ENCODE data around the gene MGAT4A. TPM values are rescaled to one million over a fixed set of nuclear protein-coding genes. Genes with fewer than 3 reads are reported as not detected.

The MGAT4A gene
- total RNA-seq, 2 donors from 2014 or later: 44.0 to 80.8 TPM

DNA sequence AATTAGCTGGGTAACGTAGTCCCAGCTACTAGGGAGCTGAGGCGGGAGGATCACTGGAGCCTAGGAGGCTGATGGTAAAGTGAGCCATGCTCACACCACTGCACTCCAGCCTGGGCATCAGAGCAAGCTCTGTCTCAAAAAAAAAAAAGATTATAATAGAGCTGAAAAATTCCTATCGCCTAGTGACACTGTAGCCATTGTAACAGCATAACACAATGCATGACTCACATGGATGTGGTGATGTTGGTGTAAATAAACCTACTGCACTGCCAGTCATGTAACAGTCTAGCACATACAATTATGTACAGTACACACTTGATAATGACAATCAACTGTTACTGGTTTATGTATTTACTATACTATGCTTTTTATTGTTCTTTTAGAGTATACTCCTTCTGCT is 39.6 kb downstream of the MGAT4A start:
- Histone ChIP-seq H3K4me3 (no peak overlapping the region), H3K4me1 (ENCODE audit: control insufficient read depth in 1 of 2, low read depth in 2 of 2) (peaks cover 9 to 19% of the 10 kb centered on the region in 2 donors), H3K27ac (no peak overlapping the region), H3K36me3 (no peaks in the 10 kb centered on the region), H3K9me3 (no peaks in the 10 kb centered on the region), H3K27me3 (replicated peaks; ENCODE audit: insufficient read depth) (no peaks in the 10 kb centered on the region)
- TF ChIP-seq, protein P1, sequence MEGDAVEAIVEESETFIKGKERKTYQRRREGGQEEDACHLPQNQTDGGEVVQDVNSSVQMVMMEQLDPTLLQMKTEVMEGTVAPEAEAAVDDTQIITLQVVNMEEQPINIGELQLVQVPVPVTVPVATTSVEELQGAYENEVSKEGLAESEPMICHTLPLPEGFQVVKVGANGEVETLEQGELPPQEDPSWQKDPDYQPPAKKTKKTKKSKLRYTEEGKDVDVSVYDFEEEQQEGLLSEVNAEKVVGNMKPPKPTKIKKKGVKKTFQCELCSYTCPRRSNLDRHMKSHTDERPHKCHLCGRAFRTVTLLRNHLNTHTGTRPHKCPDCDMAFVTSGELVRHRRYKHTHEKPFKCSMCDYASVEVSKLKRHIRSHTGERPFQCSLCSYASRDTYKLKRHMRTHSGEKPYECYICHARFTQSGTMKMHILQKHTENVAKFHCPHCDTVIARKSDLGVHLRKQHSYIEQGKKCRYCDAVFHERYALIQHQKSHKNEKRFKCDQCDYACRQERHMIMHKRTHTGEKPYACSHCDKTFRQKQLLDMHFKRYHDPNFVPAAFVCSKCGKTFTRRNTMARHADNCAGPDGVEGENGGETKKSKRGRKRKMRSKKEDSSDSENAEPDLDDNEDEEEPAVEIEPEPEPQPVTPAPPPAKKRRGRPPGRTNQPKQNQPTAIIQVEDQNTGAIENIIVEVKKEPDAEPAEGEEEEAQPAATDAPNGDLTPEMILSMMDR (IDR thresholded peaks at IDR 0.05): no peak
- no peak for ATAC-seq (ENCODE audit: insufficient number of reproducible peaks, low FRiP score, low read depth)
- no peak for DNase-seq (ENCODE audit: low spot score)

DNA sequence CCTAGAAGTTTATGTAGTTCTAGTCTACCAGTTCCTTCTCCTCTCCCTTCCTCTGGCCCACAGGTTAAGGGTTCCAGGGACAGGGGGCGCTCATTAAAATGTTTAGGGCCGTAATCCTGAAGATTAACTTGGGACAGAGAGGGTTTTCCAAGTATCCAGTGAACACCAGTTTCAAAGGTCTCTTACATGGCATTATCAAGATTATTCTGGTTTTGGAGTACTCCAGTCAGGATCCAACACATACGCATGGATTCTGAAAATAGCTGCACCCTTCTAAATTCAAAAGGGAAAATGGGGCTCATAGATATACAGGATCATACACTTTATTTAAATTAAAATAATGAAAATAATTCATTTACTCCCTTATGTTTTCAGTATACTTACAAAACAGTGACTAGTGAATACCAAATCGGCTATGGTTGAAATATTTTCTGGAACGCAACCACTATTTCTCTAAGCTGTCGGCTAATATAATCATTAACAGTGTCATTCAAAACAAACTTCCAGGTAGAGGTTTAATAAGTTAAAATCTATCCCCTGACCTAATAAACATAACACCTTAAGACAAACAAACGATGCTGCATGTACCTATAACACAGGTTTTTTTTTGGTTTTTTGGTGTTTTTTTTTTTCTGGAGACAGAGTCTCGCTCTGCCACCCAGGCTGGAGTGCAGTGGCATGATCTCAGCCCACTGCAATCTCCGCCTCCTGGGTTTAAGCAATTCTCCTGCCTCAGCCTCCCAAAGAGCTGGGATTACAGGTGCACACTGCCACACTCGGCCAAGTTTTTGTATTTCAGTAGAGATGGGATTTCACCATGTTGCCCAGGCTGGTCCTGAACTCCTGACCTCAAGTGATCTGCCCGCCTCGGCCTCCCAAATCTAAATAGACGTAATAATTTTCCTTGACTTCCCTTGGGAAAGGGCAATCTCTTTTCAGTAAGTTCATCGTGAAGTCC is 44.7 kb downstream of the MGAT4A start:
- Histone ChIP-seq H3K4me1 (ENCODE audit: control insufficient read depth in 1 of 2, low read depth in 2 of 2) (peaks cover 5 to 7% of the 10 kb centered on the region in 2 donors), H3K27ac (no peak overlapping the region), H3K36me3 (no peaks in the 10 kb centered on the region), H3K27me3 (replicated peaks; ENCODE audit: insufficient read depth) (no peaks in the 10 kb centered on the region), H3K4me3 (no peak overlapping the region), H3K9me3 (no peaks in the 10 kb centered on the region)
- TF ChIP-seq, protein P1 (IDR thresholded peaks at IDR 0.05): no peak
- DNase-seq (ENCODE audit: low spot score) (no peak), ATAC-seq (ENCODE audit: insufficient number of reproducible peaks, low FRiP score, low read depth) (no peak)

DNA sequence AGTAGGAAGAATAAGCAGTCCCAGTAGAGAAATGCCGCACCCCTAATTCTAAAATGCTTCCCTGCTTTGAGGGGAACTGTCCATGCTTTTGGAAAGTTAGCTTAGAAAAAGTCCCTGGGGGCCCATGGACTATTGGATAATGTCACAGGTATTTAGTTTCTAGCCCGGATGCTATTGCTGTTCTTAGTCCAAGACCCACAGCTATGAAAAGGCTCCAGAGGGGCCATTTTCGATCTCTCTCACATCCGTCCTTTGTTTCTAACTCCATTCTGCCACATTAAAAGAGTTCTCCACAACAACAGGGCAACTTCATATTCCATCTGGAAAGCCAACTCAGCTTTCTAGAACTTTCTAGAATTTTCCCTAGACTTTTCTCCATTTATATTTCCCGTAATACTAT is 47.2 kb downstream of the MGAT4A start:
- Histone ChIP-seq H3K27ac (no peak overlapping the region), H3K4me3 (no peak overlapping the region), H3K36me3 (no peaks in the 10 kb centered on the region), H3K9me3 (no peaks in the 10 kb centered on the region), H3K27me3 (replicated peaks; ENCODE audit: insufficient read depth) (no peaks in the 10 kb centered on the region), H3K4me1 (ENCODE audit: control insufficient read depth in 1 of 2, low read depth in 2 of 2) (peaks cover 3 to 7% of the 10 kb centered on the region in 2 donors)
- TF ChIP-seq, protein P1 (IDR thresholded peaks at IDR 0.05): no peak
- DNase-seq (ENCODE audit: low spot score) (no peak), ATAC-seq (ENCODE audit: insufficient number of reproducible peaks, low FRiP score, low read depth) (no peak)

DNA sequence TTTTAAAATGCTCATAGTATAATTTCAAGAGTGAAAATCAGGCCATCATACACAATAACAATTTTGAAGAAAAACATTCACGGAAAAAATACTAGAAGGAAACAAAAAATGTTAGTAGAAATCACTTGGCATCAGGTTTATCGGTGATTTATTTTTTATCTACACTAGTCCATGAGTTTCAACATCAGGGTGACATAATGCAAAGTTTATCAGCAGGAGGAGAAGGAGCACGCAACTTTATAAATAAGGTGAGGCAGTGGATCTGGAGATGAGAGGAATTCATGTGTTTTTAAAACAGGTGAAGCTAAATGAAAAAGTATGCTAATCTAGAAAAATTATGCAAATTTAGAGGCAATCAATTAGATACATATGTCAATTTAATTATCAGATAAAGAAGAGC is 54.2 kb downstream of the MGAT4A start:
- H3K4me1 ChIP-seq (ENCODE audit: control insufficient read depth in 1 of 2, low read depth in 2 of 2): no peaks in the 10 kb centered on the region
- H3K36me3 ChIP-seq: peaks cover 10% of the 10 kb centered on the region
- H3K9me3 ChIP-seq: no peaks in the 10 kb centered on the region
- H3K4me3 ChIP-seq: no peak overlapping the region
- ATAC-seq (ENCODE audit: insufficient number of reproducible peaks, low FRiP score, low read depth): no peak
- no peak for DNase-seq (ENCODE audit: low spot score)
- no peaks in the 10 kb centered on the region for H3K27me3 ChIP-seq (replicated peaks; ENCODE audit: insufficient read depth)
- TF ChIP-seq, protein P1 (IDR thresholded peaks at IDR 0.05): no peak
- H3K27ac ChIP-seq: no peak overlapping the region

DNA sequence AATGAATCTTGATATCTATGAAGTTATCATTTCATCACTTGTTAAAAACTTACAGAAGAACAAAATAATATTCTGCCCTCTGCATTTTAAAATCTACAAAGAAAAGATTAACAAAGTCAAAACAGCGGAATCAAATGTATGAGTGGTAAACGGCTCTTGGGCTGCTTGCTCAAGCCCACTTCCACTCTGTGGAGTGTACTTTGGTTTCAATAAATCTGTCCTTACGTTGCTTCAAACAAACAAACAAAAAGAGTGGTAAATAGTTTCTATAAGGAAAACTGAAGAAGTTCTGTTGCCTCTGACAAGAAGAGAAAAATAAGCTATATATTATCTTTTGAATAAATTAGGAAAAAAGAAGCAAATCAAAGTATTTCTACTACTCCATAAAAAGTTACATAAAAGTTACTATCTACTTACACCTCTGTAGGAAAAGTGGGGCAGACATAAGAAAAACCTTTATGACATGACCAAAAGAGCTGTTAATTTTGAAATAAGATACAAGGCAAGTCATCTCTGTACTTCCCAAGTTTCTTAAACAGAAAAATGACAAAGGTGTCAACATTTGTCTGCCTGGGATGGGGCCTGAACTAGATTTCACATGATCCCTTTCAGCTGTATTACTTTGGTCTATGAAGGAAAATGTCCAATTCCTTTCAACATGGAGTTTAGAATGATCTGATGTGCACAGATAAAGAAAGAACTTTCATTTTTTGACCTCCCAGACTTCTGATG is 56.5 kb downstream of the MGAT4A start:
- Histone ChIP-seq H3K27ac (no peak overlapping the region), H3K27me3 (replicated peaks; ENCODE audit: insufficient read depth) (no peaks in the 10 kb centered on the region), H3K4me3 (no peak overlapping the region), H3K9me3 (no peaks in the 10 kb centered on the region), H3K36me3 (peaks cover 10% of the 10 kb centered on the region), H3K4me1 (ENCODE audit: control insufficient read depth in 1 of 2, low read depth in 2 of 2) (peaks cover 0 to 5% of the 10 kb centered on the region in 2 donors)
- TF ChIP-seq, protein P1 (IDR thresholded peaks at IDR 0.05): no peak
- DNase-seq (ENCODE audit: low spot score) (no peak), ATAC-seq (ENCODE audit: insufficient number of reproducible peaks, low FRiP score, low read depth) (no peak)
